ENCODE data around the gene C16orf86. TPM values are rescaled to one million over a fixed set of nuclear protein-coding genes. Genes with fewer than 3 reads are reported as not detected.

The C16orf86 gene
- total RNA-seq, 1 donor from 2014 or later, result 5.6 TPM

Other genes starting within 250 kb of the C16orf86 start
- gene HSD11B2, start 235.7 kb upstream of the C16orf86 start, total RNA-seq, result 0.27 TPM
- 58.8 TPM for gene ATP6V0D1, start 185.7 kb upstream of the C16orf86 start, total RNA-seq
- gene AGRP, start 183.3 kb upstream of the C16orf86 start, total RNA-seq, result not detected
- gene RIPOR1, start 138.0 kb upstream of the C16orf86 start, total RNA-seq, result 102 TPM
- 25.6 TPM for gene CTCF, start 104.3 kb upstream of the C16orf86 start, total RNA-seq
- 0.40 TPM for gene CARMIL2, start 21.7 kb upstream of the C16orf86 start, total RNA-seq
- gene ACD, start 6.6 kb upstream of the C16orf86 start, total RNA-seq, result 9.3 TPM
- gene PARD6A, start 5.9 kb upstream of the C16orf86 start, total RNA-seq, result 3.4 TPM
- 8.5 TPM for gene ENKD1, start 64 bp upstream of the C16orf86 start, total RNA-seq
- gene GFOD2, start 52.5 kb downstream of the C16orf86 start, total RNA-seq, result 10.7 TPM
- gene RANBP10, start 139.7 kb downstream of the C16orf86 start, total RNA-seq, result 16.4 TPM
- gene TSNAXIP1, start 140.1 kb downstream of the C16orf86 start, total RNA-seq, result 0.51 TPM
- 23.0 TPM for gene THAP11, start 175.5 kb downstream of the C16orf86 start, total RNA-seq
- 87.1 TPM for gene NUTF2, start 180.1 kb downstream of the C16orf86 start, total RNA-seq
- 27.9 TPM for gene CENPT, start 180.9 kb downstream of the C16orf86 start, total RNA-seq
- gene EDC4, start 206.2 kb downstream of the C16orf86 start, total RNA-seq, result 43.8 TPM
- gene NRN1L, start 218.1 kb downstream of the C16orf86 start, total RNA-seq, result 2.1 TPM
- 22.6 TPM for gene PSKH1, start 226.4 kb downstream of the C16orf86 start, total RNA-seq